ENCODE results near the gene POU6F2. TPM values are rescaled to one million over a fixed set of nuclear protein-coding genes. Genes with fewer than 3 reads are reported as not detected.
"Not testable (repeated sequence)": the region's sequence is repeated elsewhere in the genome, so short reads cannot be mapped to it uniquely, and the experiment has no call there.

POU6F2 gene
- total RNA-seq, 3 donors from 2014 or later: under 0.01 TPM; not detected in 2

- H3K36me3 ChIP-seq: no peaks in the 10 kb centered on the region
- intact Hi-C loops (cut with DNase I; ENCODE audit: low total_unique reads): no loop called here
These were observed 209.4 kb downstream of the POU6F2 start for GRCh38 chr7:39187130-39187529.

GRCh38 chr7:39192476-39192875 is 214.8 kb downstream of the POU6F2 start:
- H3K27ac ChIP-seq: no peak overlapping the region
- no peaks in the 10 kb centered on the region for H3K9me3 ChIP-seq
- intact Hi-C loops (cut with DNase I; ENCODE audit: low total_unique reads): no loop called here
- no peaks in the 10 kb centered on the region for H3K36me3 ChIP-seq
- H3K4me3 ChIP-seq: no peak overlapping the region
- no peaks in the 10 kb centered on the region for H3K4me1 ChIP-seq
- H3K27me3 ChIP-seq: no peaks in the 10 kb centered on the region
- no peak for DNase-seq (ENCODE audit: low spot score in 2 of 2)
- TF ChIP-seq POLR2AphosphoS5 (IDR thresholded peaks at IDR 0.05) (no peak), POLR2A (IDR thresholded peaks at IDR 0.05) (no peak), CTCF (IDR thresholded peaks at IDR 0.05) (no peak)

More at GRCh38 chr7:39187130-39187529, 209.4 kb downstream of the POU6F2 start:
- H3K9me3 ChIP-seq: no peaks in the 10 kb centered on the region
- TF ChIP-seq CTCF (IDR thresholded peaks at IDR 0.05) (no peak), POLR2A (IDR thresholded peaks at IDR 0.05) (no peak), POLR2AphosphoS5 (IDR thresholded peaks at IDR 0.05) (no peak)
- no peaks in the 10 kb centered on the region for H3K4me1 ChIP-seq
- no peaks in the 10 kb centered on the region for H3K27me3 ChIP-seq
- H3K4me3 ChIP-seq: no peak overlapping the region
- DNase-seq (ENCODE audit: low spot score in 2 of 2): no peak
- no peak overlapping the region for H3K27ac ChIP-seq

- DNase-seq (ENCODE audit: low spot score in 2 of 2); H3K9me3 ChIP-seq; H3K4me3 ChIP-seq; H3K27ac ChIP-seq; H3K27me3 ChIP-seq; H3K4me1 ChIP-seq; intact Hi-C loops (cut with DNase I; ENCODE audit: low total_unique reads); H3K36me3 ChIP-seq: not testable (repeated sequence)
These were observed 216.7 kb downstream of the POU6F2 start for GRCh38 chr7:39194388-39194787.

GRCh38 chr7:39195967-39196366 is 218.3 kb downstream of the POU6F2 start:
- intact Hi-C loops (cut with DNase I; ENCODE audit: low total_unique reads): no loop called here
- DNase-seq (ENCODE audit: low spot score in 2 of 2): no peak
- Histone ChIP-seq H3K36me3 (no peaks in the 10 kb centered on the region), H3K4me1 (no peaks in the 10 kb centered on the region), H3K27me3 (no peaks in the 10 kb centered on the region), H3K9me3 (no peaks in the 10 kb centered on the region), H3K27ac (no peak overlapping the region), H3K4me3 (no peak overlapping the region)
- TF ChIP-seq POLR2AphosphoS5 (IDR thresholded peaks at IDR 0.05) (no peak), POLR2A (IDR thresholded peaks at IDR 0.05) (no peak), CTCF (IDR thresholded peaks at IDR 0.05) (no peak)

- Histone ChIP-seq H3K36me3 (no peaks in the 10 kb centered on the region), H3K4me3 (no peak overlapping the region), H3K4me1 (no peaks in the 10 kb centered on the region), H3K27ac (no peak overlapping the region), H3K9me3 (no peaks in the 10 kb centered on the region), H3K27me3 (no peaks in the 10 kb centered on the region)
- intact Hi-C loops (cut with DNase I; ENCODE audit: low total_unique reads): no loop called here
- TF ChIP-seq CTCF (IDR thresholded peaks at IDR 0.05) (no peak), POLR2AphosphoS5 (IDR thresholded peaks at IDR 0.05) (no peak), POLR2A (IDR thresholded peaks at IDR 0.05) (no peak)
- DNase-seq (ENCODE audit: low spot score in 2 of 2): no peak
These were observed 220.1 kb downstream of the POU6F2 start for GRCh38 chr7:39197831-39198230.

GRCh38 chr7:39198556-39198955 is 220.8 kb downstream of the POU6F2 start:
- Histone ChIP-seq H3K9me3 (no peaks in the 10 kb centered on the region), H3K36me3 (no peaks in the 10 kb centered on the region), H3K4me1 (no peaks in the 10 kb centered on the region), H3K4me3 (no peak overlapping the region), H3K27ac (no peak overlapping the region), H3K27me3 (no peaks in the 10 kb centered on the region)
- TF ChIP-seq POLR2AphosphoS5 (IDR thresholded peaks at IDR 0.05): no peak
- TF ChIP-seq CTCF (IDR thresholded peaks at IDR 0.05): no peak
- no peak for TF ChIP-seq POLR2A (IDR thresholded peaks at IDR 0.05)
- DNase-seq (ENCODE audit: low spot score in 2 of 2): no peak
- intact Hi-C loops (cut with DNase I; ENCODE audit: low total_unique reads): no loop called here

Data from breast epithelium (tissue), 4 donors.